ENCODE results near the gene MED29.

The MED29 gene

GRCh38 chr19:39401070-39401548 lies 9.9 kb downstream of the MED29 start:
- Histone ChIP-seq H3K4me3 (ENCODE audit: insufficient read length, low read depth) (no peak overlapping the region), H3K4me1 (ENCODE audit: insufficient read depth, insufficient read length) (peaks cover 21% of the 10 kb centered on the region), H3K9ac (ENCODE audit: insufficient read length, low read depth) (peak overlapping the region; percentile 39), H3K36me3 (ENCODE audit: insufficient read depth, insufficient read length, low read length) (peaks cover 17% of the 10 kb centered on the region), H3K9me3 (ENCODE audit: insufficient read depth, low read length) (no peaks in the 10 kb centered on the region), H3K27me3 (ENCODE audit: insufficient read depth, insufficient read length) (no peaks in the 10 kb centered on the region)
- TF ChIP-seq ZNF274 (IDR thresholded peaks at IDR 0.05; ENCODE audit: low read depth, low read length) (no peak), YY1 (IDR thresholded peaks at IDR 0.05; ENCODE audit: insufficient read depth, insufficient read length) (no peak), SUZ12 (IDR thresholded peaks at IDR 0.05; ENCODE audit: extremely low read depth, insufficient read depth, insufficient read length) (no peak)
- DNase-seq (ENCODE audit: low read depth, low spot score), result no peak

- no peaks in the 10 kb centered on the region for H3K27me3 ChIP-seq (ENCODE audit: insufficient read depth, insufficient read length)
- peak overlapping the region; percentile 85 for H3K9ac ChIP-seq (ENCODE audit: insufficient read length, low read depth)
- no peak for TF ChIP-seq SUZ12 (IDR thresholded peaks at IDR 0.05; ENCODE audit: extremely low read depth, insufficient read depth, insufficient read length)
- no peak for TF ChIP-seq ZNF274 (IDR thresholded peaks at IDR 0.05; ENCODE audit: low read depth, low read length)
- TF ChIP-seq YY1 (IDR thresholded peaks at IDR 0.05; ENCODE audit: insufficient read depth, insufficient read length), result no peak
- H3K36me3 ChIP-seq (ENCODE audit: insufficient read depth, insufficient read length, low read length), result peaks cover 17% of the 10 kb centered on the region
- H3K9me3 ChIP-seq (ENCODE audit: insufficient read depth, low read length), result no peaks in the 10 kb centered on the region
- DNase-seq (ENCODE audit: low read depth, low spot score), result no peak
- H3K4me3 ChIP-seq (ENCODE audit: insufficient read length, low read depth), result no peak overlapping the region
- H3K4me1 ChIP-seq (ENCODE audit: insufficient read depth, insufficient read length), result peaks cover 21% of the 10 kb centered on the region
Measured at GRCh38 chr19:39401549-39402345, 10.6 kb downstream of the MED29 start.

GRCh38 chr19:39402346-39403300 lies 11.4 kb downstream of the MED29 start:
- no peaks in the 10 kb centered on the region for H3K27me3 ChIP-seq (ENCODE audit: insufficient read depth, insufficient read length)
- peaks cover 11% of the 10 kb centered on the region for H3K36me3 ChIP-seq (ENCODE audit: insufficient read depth, insufficient read length, low read length)
- no peak for TF ChIP-seq SUZ12 (IDR thresholded peaks at IDR 0.05; ENCODE audit: extremely low read depth, insufficient read depth, insufficient read length)
- no peak for TF ChIP-seq ZNF274 (IDR thresholded peaks at IDR 0.05; ENCODE audit: low read depth, low read length)
- no peak for TF ChIP-seq YY1 (IDR thresholded peaks at IDR 0.05; ENCODE audit: insufficient read depth, insufficient read length)
- H3K4me3 ChIP-seq (ENCODE audit: insufficient read length, low read depth), result peak overlapping the region; percentile 51
- peak overlapping the region; percentile 85 for H3K9ac ChIP-seq (ENCODE audit: insufficient read length, low read depth)
- no peaks in the 10 kb centered on the region for H3K9me3 ChIP-seq (ENCODE audit: insufficient read depth, low read length)
- DNase-seq (ENCODE audit: low read depth, low spot score), result no peak
- H3K4me1 ChIP-seq (ENCODE audit: insufficient read depth, insufficient read length), result peaks cover 19% of the 10 kb centered on the region

GRCh38 chr19:39403331-39404312 lies 12.4 kb downstream of the MED29 start:
- H3K36me3 ChIP-seq (ENCODE audit: insufficient read depth, insufficient read length, low read length), result peaks cover 17% of the 10 kb centered on the region
- H3K27me3 ChIP-seq (ENCODE audit: insufficient read depth, insufficient read length), result no peaks in the 10 kb centered on the region
- no peaks in the 10 kb centered on the region for H3K9me3 ChIP-seq (ENCODE audit: insufficient read depth, low read length)
- DNase-seq (ENCODE audit: low read depth, low spot score), result peak; percentile 82
- peak overlapping the region; percentile 41 for H3K4me3 ChIP-seq (ENCODE audit: insufficient read length, low read depth)
- H3K9ac ChIP-seq (ENCODE audit: insufficient read length, low read depth), result peak overlapping the region; percentile 85
- H3K4me1 ChIP-seq (ENCODE audit: insufficient read depth, insufficient read length), result peaks cover 15% of the 10 kb centered on the region
- no peak for TF ChIP-seq YY1 (IDR thresholded peaks at IDR 0.05; ENCODE audit: insufficient read depth, insufficient read length)

GRCh38 chr19:39405261-39405957 lies 14.2 kb downstream of the MED29 start:
- Histone ChIP-seq H3K9me3 (ENCODE audit: insufficient read depth, low read length) (no peaks in the 10 kb centered on the region), H3K9ac (ENCODE audit: insufficient read length, low read depth) (peak overlapping the region; percentile 42), H3K36me3 (ENCODE audit: insufficient read depth, insufficient read length, low read length) (peaks cover 10% of the 10 kb centered on the region), H3K4me3 (ENCODE audit: insufficient read length, low read depth) (no peak overlapping the region), H3K4me1 (ENCODE audit: insufficient read depth, insufficient read length) (peaks cover 15% of the 10 kb centered on the region), H3K27me3 (ENCODE audit: insufficient read depth, insufficient read length) (no peaks in the 10 kb centered on the region)
- TF ChIP-seq ZNF274 (IDR thresholded peaks at IDR 0.05; ENCODE audit: low read depth, low read length) (no peak), YY1 (IDR thresholded peaks at IDR 0.05; ENCODE audit: insufficient read depth, insufficient read length) (no peak), SUZ12 (IDR thresholded peaks at IDR 0.05; ENCODE audit: extremely low read depth, insufficient read depth, insufficient read length) (no peak)
- no peak for DNase-seq (ENCODE audit: low read depth, low spot score)
